Left cardiac atrium (tissue), 4 donors: Measurements from ENCODE around the gene METTL27. TPM values are rescaled to one million over a fixed set of nuclear protein-coding genes. Genes with fewer than 3 reads are reported as not detected.
"Not testable (repeated sequence)": the region's sequence is repeated elsewhere in the genome, so short reads cannot be mapped to it uniquely, and the experiment has no call there.

ENCODE experiments used
- ATAC-seq, 2 donors: fragments of 200-7000 bp; cut with Tn5 transposase; one replicate each; pipeline ENCODE4 v1.9.1; 2020; ENCODE audit warnings: mild to moderate bottlenecking in 2 of 2, moderate library complexity in 2 of 2
- DNase-seq: peaks from one replicate; pipeline ENCODE4 v3.0.0-alpha.2; 2020
- intact Hi-C, 2 donors: fragments of 100-400 bp; cut with DNase I; formaldehyde crosslinking; loops; one replicate each; pipeline versions ENCODE4 v1.14.1 to v1.15.1; 2022 to 2023
- total RNA-seq, 2 donors: library from RNA; stranded (reverse); fragmentation: NEBNext Ultra II Directional; extraction: Animal tissue kit (Norgen Biotek cat#: 25700); gene quantifications; one replicate each; pipeline ENCODE4 v1.2.1, GENCODE V29; 2021
- donor health status: DM: no; HTN: yes; CAD: no.
- donor health status: DM: no; HTN: yes; CAD: no; lungs with severe emphysema.
- donor health status: DM: yes; HTN: yes; CAD: no.
- donor health status: Dilated cardiomyopathy.

The METTL27 gene
- total RNA-seq, 2 donors from 2014 or later: 0.32 to 0.92 TPM

GRCh38 chr7:73796656-73797055 lies 45.7 kb downstream of the METTL27 start:
- ATAC-seq, DNase-seq, intact Hi-C loops: not testable (repeated sequence)

GRCh38 chr7:73795188-73795587 lies 47.1 kb downstream of the METTL27 start:
- ATAC-seq, DNase-seq, intact Hi-C loops: not testable (repeated sequence)

GRCh38 chr7:73791170-73791690 lies 51.1 kb downstream of the METTL27 start:
- intact Hi-C loops, ATAC-seq, DNase-seq: not testable (repeated sequence)

- intact Hi-C loops: no loop called here
- ATAC-seq: no peak
- no peak for DNase-seq
Observed at GRCh38 chr7:73789051-73789450, 53.3 kb downstream of the METTL27 start.

GRCh38 chr7:73787786-73788048 lies 54.6 kb downstream of the METTL27 start:
- intact Hi-C loops, ATAC-seq: not testable (repeated sequence)

GRCh38 chr7:73786588-73786987 lies 55.7 kb downstream of the METTL27 start:
- DNase-seq (no peak), ATAC-seq (no peak)

More at GRCh38 chr7:73787786-73788048, 54.6 kb downstream of the METTL27 start:
- not testable (repeated sequence) for DNase-seq

More at GRCh38 chr7:73786588-73786987, 55.7 kb downstream of the METTL27 start:
- intact Hi-C loops: no loop called here

Other genes starting within 250 kb of the METTL27 start
- gene MLXIPL, start 218.0 kb downstream of the METTL27 start, total RNA-seq: 10 to 100 TPM; 14.0 to 29.1 TPM
- gene VPS37D, start 174.7 kb downstream of the METTL27 start, total RNA-seq: 1 to 10 TPM; 1.4 to 2.5 TPM
- gene DNAJC30, start 159.1 kb downstream of the METTL27 start, total RNA-seq: 10 to 100 TPM; 13.6 to 14.3 TPM
- gene BUD23, start 158.9 kb downstream of the METTL27 start, total RNA-seq: 10 to 100 TPM; 70.3 to 72.5 TPM
- gene STX1A, start 122.8 kb downstream of the METTL27 start, total RNA-seq: 1 to 10 TPM; 2.0 to 2.6 TPM
- 10 to 100 TPM; 22.6 to 27.4 TPM for gene ABHD11, start 103.7 kb downstream of the METTL27 start, total RNA-seq
- not detected for gene CLDN3, start 72.2 kb downstream of the METTL27 start, total RNA-seq
- under 1 TPM in 1 of 2 donors, not detected in 1; 0.71 TPM for gene CLDN4, start 11.5 kb downstream of the METTL27 start, total RNA-seq
- gene TMEM270, start 18.6 kb upstream of the METTL27 start, total RNA-seq: not detected
- 100 to 1,000 TPM in 1 of 2 donors, 10 to 100 TPM in 1; 91.7 to 166 TPM for gene ELN, start 185.7 kb upstream of the METTL27 start, total RNA-seq
- 10 to 100 TPM; 11.4 to 11.6 TPM for gene LIMK1, start 241.3 kb upstream of the METTL27 start, total RNA-seq